OCI-LY7 (cell line): Measurements from ENCODE around the gene OLFML2B. TPM values are rescaled to one million over a fixed set of nuclear protein-coding genes. Genes with fewer than 3 reads are reported as not detected.

Source experiments
- BruUV-seq: library from RNA; stranded (reverse); fragments of 400-500 nt; replicated peaks from 2 replicates; lab custom pipeline; 2021; lab: Mats Ljungman, UMichigan
- CTCF ChIA-PET: fragments of 300-600 bp; sonication (Branson Sonifier 250); formaldehyde crosslinking; loops from one replicate; lab custom pipeline; 2022; ENCODE audit warnings: antibody characterized with exemption; ENCODE audit not compliant: unreplicated experiment; lab: Charles Lee
- POLR2A ChIA-PET: fragments of 300-600 bp; sonication (Branson Sonifier 250); formaldehyde crosslinking; loops from one replicate; lab custom pipeline; 2022; ENCODE audit warnings: antibody characterized with exemption; lab: Charles Lee
- DNase-seq: peaks from one replicate; pipeline ENCODE4 v3.0.0-alpha.2; 2015; ENCODE audit warnings: low spot score
- H2AFZ ChIP-seq: fragments of 200-600 bp; sonication (generic), shearing (Covaris generic); 2 replicates; pipeline ENCODE4 v1.6.1; 2014; ENCODE audit warnings: mild to moderate bottlenecking, antibody characterized with exemption, low read length, moderate library complexity
- H3K27ac ChIP-seq: fragments of 200-600 bp; sonication (generic); 2 replicates; pipeline ENCODE4 v1.5.1; 2014; ENCODE audit warnings: mixed run types, low read depth, mild to moderate bottlenecking, moderate library complexity, low read length, inconsistent platforms; ENCODE audit not compliant: poor library complexity, severe bottlenecking
- H3K36me3 ChIP-seq: fragments of 200-600 bp; sonication (generic); 2 replicates; pipeline ENCODE4 v1.6.1; 2014; ENCODE audit warnings: mild to moderate bottlenecking, antibody characterized with exemption, low read length, moderate library complexity, mixed read lengths; ENCODE audit not compliant: insufficient read depth
- H3K4me1 ChIP-seq: fragments of 200-600 bp; sonication (generic); 2 replicates; pipeline ENCODE4 v1.5.1; 2014; ENCODE audit warnings: mild to moderate bottlenecking, low read length; ENCODE audit not compliant: insufficient read depth, poor library complexity, severe bottlenecking
- H3K4me2 ChIP-seq: fragments of 200-600 bp; sonication (generic); 2 replicates; pipeline ENCODE4 v1.6.1; 2014; ENCODE audit warnings: mild to moderate bottlenecking, low read length
- H3K4me3 ChIP-seq: fragments of 200-600 bp; sonication (generic); 2 replicates; pipeline ENCODE4 v1.5.1; 2014; ENCODE audit warnings: mild to moderate bottlenecking, low read depth, low read length; ENCODE audit not compliant: poor library complexity, severe bottlenecking
- H3K79me2 ChIP-seq: fragments of 200-600 bp; sonication (generic); 2 replicates; pipeline ENCODE4 v1.6.1; 2016; ENCODE audit warnings: low read depth, mild to moderate bottlenecking, low read length, moderate library complexity, mixed read lengths; ENCODE audit not compliant: insufficient read depth
- H3K9me2 ChIP-seq: fragments of 200-600 bp; sonication (generic); 2 replicates; pipeline ENCODE4 v1.6.1; 2016; ENCODE audit warnings: mild to moderate bottlenecking, low read length, mixed read lengths; ENCODE audit not compliant: insufficient read depth
- H3K9me3 ChIP-seq: fragments of 200-600 bp; sonication (generic); 2 replicates; pipeline ENCODE4 v1.6.1; 2014; ENCODE audit warnings: mild to moderate bottlenecking, mixed run types, low read length, mixed read lengths
- H4K20me1 ChIP-seq: fragments of 200-600 bp; sonication (generic); 2 replicates; pipeline ENCODE4 v1.6.1; 2014; ENCODE audit warnings: mild to moderate bottlenecking, antibody characterized with exemption, low read length, moderate library complexity, mixed read lengths; ENCODE audit not compliant: insufficient read depth
- EZH2phosphoT487 ChIP-seq: fragments of 200-600 bp; sonication (generic); IDR thresholded peaks from 2 replicates; pipeline ENCODE4 v1.6.1; 2018; ENCODE audit warnings: low read depth, borderline replicate concordance, mild to moderate bottlenecking, mixed run types, antibody characterized with exemption, low read length, moderate library complexity, mixed read lengths
- intact Hi-C: fragments of 100-400 bp; cut with micrococcal nuclease; formaldehyde crosslinking; loops from one replicate; pipeline ENCODE4 v1.10.0; 2022; ENCODE audit not compliant: unreplicated experiment
- total RNA-seq, 2 experiments: library from RNA; depleted of rRNA in 1 of 2; stranded (reverse); fragments of >200 nt in 1 of 2; shearing (Covaris generic) in 1 of 2; gene quantifications; 2 replicates each; pipeline ENCODE4 v1.2.3, GENCODE V29; 2014 to 2022
- TF ChIP-seq, protein P1 (sequence below): fragments of 200-600 bp; sonication (generic); conservative IDR thresholded peaks from 2 replicates; pipeline ENCODE4 v1.5.1; 2014; ENCODE audit warnings: mild to moderate bottlenecking, antibody characterized with exemption, low read length, moderate library complexity, mixed read lengths

OLFML2B gene
- total RNA-seq, 2 experiments from 2014 or later: not detected

DNA sequence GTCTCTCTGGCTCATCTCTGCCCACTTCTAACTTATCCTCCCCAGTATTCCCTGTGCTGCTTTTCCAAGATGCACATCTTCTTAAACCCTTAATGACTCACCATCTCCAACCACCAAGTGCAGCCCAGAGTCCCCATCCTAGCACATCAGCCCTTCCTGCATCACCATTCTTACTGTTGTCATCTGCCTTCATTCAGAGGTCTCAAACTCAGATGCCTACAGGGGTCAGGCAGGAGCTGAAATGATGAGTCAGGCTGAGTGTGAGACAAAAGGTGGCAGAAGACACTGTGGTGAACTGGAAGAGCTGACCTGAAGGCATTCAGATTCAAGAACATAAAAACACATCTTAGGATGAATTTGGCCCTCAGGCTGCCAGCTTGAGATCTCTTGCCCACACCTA is 34.6 kb downstream of the OLFML2B start:
- no peak for DNase-seq
- no peak overlapping the region for H2AFZ ChIP-seq
- H3K4me1 ChIP-seq: no peaks in the 10 kb centered on the region
- no peaks in the 10 kb centered on the region for H3K9me2 ChIP-seq
- H3K36me3 ChIP-seq: no peaks in the 10 kb centered on the region
- H3K4me3 ChIP-seq: no peak overlapping the region
- H3K79me2 ChIP-seq: no peaks in the 10 kb centered on the region
- TF ChIP-seq EZH2phosphoT487: no peak
- TF ChIP-seq, protein P1, sequence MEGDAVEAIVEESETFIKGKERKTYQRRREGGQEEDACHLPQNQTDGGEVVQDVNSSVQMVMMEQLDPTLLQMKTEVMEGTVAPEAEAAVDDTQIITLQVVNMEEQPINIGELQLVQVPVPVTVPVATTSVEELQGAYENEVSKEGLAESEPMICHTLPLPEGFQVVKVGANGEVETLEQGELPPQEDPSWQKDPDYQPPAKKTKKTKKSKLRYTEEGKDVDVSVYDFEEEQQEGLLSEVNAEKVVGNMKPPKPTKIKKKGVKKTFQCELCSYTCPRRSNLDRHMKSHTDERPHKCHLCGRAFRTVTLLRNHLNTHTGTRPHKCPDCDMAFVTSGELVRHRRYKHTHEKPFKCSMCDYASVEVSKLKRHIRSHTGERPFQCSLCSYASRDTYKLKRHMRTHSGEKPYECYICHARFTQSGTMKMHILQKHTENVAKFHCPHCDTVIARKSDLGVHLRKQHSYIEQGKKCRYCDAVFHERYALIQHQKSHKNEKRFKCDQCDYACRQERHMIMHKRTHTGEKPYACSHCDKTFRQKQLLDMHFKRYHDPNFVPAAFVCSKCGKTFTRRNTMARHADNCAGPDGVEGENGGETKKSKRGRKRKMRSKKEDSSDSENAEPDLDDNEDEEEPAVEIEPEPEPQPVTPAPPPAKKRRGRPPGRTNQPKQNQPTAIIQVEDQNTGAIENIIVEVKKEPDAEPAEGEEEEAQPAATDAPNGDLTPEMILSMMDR: no peak
- BruUV-seq: no TSS peak
- H4K20me1 ChIP-seq: no peaks in the 10 kb centered on the region
- intact Hi-C loops: no loop called here
- no peak overlapping the region for H3K27ac ChIP-seq
- POLR2A ChIA-PET: no interaction called here
- no peak overlapping the region for H3K4me2 ChIP-seq
- CTCF ChIA-PET: no interaction called here
- no peaks in the 10 kb centered on the region for H3K9me3 ChIP-seq

DNA sequence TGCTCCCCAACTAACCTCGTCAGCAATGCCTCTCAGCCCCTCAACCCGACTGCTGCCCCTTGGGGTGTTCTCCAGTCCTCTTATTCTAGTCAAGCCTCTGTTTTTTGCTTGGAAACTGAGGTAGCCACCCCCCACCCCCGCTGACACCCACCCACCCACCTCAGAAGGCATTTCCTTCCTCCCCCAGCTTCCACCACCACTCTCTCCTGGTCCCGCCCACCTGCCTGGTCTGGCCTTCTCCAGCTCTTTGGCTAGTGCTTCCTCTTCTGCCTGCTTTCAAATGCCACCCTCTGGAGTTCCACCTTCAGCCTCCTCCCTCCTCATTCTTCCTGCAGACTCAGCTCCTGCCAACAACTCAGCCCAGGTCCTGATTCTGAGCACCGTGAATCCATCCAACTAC is 35.3 kb downstream of the OLFML2B start:
- POLR2A ChIA-PET: no interaction called here
- no peaks in the 10 kb centered on the region for H3K9me2 ChIP-seq
- TF ChIP-seq, protein P1: no peak
- TF ChIP-seq EZH2phosphoT487: no peak
- H3K4me2 ChIP-seq: no peak overlapping the region
- CTCF ChIA-PET: no interaction called here
- no peaks in the 10 kb centered on the region for H3K9me3 ChIP-seq
- DNase-seq: no peak
- H3K4me3 ChIP-seq: no peak overlapping the region
- no peak overlapping the region for H3K27ac ChIP-seq
- H3K4me1 ChIP-seq: no peaks in the 10 kb centered on the region
- no peaks in the 10 kb centered on the region for H4K20me1 ChIP-seq
- H3K79me2 ChIP-seq: no peaks in the 10 kb centered on the region
- BruUV-seq: no TSS peak
- no peak overlapping the region for H2AFZ ChIP-seq
- no peaks in the 10 kb centered on the region for H3K36me3 ChIP-seq
- intact Hi-C loops: no loop called here

DNA sequence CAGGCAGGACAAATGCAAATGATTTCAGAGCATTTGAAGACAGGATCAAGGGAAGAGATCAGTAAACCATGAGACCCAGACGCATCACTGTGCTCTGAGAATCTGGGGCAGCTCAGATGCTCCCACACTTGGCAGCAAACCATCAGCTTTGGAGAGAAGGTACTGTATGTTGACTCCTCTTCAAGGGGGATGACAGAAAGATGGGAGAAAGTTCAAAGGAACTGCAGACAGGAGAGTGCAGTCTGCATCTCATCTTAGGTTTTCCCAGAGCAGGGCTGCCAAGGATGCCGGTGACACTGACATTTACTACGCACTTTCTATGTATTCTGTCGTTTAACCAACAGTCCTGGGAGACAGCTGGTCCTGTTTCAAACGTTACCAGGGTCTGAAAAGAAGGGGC is 35.8 kb downstream of the OLFML2B start:
- intact Hi-C loops: no loop called here
- ChIA-PET CTCF (no interaction called here), POLR2A (no interaction called here)
- TF ChIP-seq, protein P1: no peak
- TF ChIP-seq EZH2phosphoT487: no peak
- BruUV-seq: no TSS peak
- no peaks in the 10 kb centered on the region for H3K4me1 ChIP-seq
- no peak overlapping the region for H3K27ac ChIP-seq
- H2AFZ ChIP-seq: no peak overlapping the region
- no peaks in the 10 kb centered on the region for H3K9me3 ChIP-seq
- H3K79me2 ChIP-seq: no peaks in the 10 kb centered on the region
- no peaks in the 10 kb centered on the region for H4K20me1 ChIP-seq
- no peak overlapping the region for H3K4me3 ChIP-seq
- H3K4me2 ChIP-seq: no peak overlapping the region
- DNase-seq: no peak
- no peaks in the 10 kb centered on the region for H3K36me3 ChIP-seq
- H3K9me2 ChIP-seq: no peaks in the 10 kb centered on the region
